BJ (cell line): ENCODE results near the gene ARID5B. TPM values are rescaled to one million over a fixed set of nuclear protein-coding genes. Genes with fewer than 3 reads are reported as not detected.

Experiments used
- CTCF ChIA-PET: fragments of 350-600 bp; formaldehyde crosslinking; extraction: SDS; loops from one replicate; lab custom pipeline; 2021; ENCODE audit warnings: antibody characterized with exemption, inconsistent platforms; lab: Yijun Ruan, JAX
- POLR2A ChIA-PET: fragments of 300-600 bp; sonication (Branson Sonifier 250); formaldehyde crosslinking; extraction: SDS; loops from one replicate; lab custom pipeline; 2021; ENCODE audit warnings: antibody characterized with exemption; lab: Charles Lee
- DNase-seq: peaks from one replicate; pipeline ENCODE4 v3.0.0-alpha.2; 2011; ENCODE audit warnings: low read depth
- H3K27me3 ChIP-seq: 2 replicates; pipeline ENCODE4 v1.6.0; 2011; ENCODE audit warnings: low read length; ENCODE audit not compliant: control insufficient read depth, insufficient read depth
- H3K36me3 ChIP-seq: 2 replicates; pipeline ENCODE4 v1.5.1; 2011; ENCODE audit warnings: low read length; ENCODE audit not compliant: control insufficient read depth, insufficient read depth
- H3K4me3 ChIP-seq: 2 replicates; pipeline ENCODE4 v1.5.1; 2011; ENCODE audit warnings: low read depth, mild to moderate bottlenecking, control low read depth, low read length
- CTCF ChIP-seq: IDR thresholded peaks from 2 replicates; pipeline ENCODE4 v1.5.1; 2011; ENCODE audit warnings: low read depth, mild to moderate bottlenecking, control low read depth, inconsistent platforms, low read length, moderate library complexity; ENCODE audit not compliant: insufficient read depth
- polyA plus RNA-seq: library from polyadenylated mRNA; depleted of rRNA; stranded (reverse); fragments of >200 nt; gene quantifications from 2 replicates; pipeline ENCODE4 v1.2.3, GENCODE V29; 2011

Gene ARID5B
- polyA plus RNA-seq, 1 experiment = 73.8 TPM

- no peak for DNase-seq
- TF ChIP-seq CTCF = no peak
- no peaks in the 10 kb centered on the region for H3K27me3 ChIP-seq
- CTCF ChIA-PET = no interaction called here
- POLR2A ChIA-PET = no interaction called here
- peaks cover 3% of the 10 kb centered on the region for H3K36me3 ChIP-seq
- H3K4me3 ChIP-seq = no peak overlapping the region
These were observed 105.6 kb downstream of the ARID5B start for GRCh38 chr10:62007145-62007544.

DNA sequence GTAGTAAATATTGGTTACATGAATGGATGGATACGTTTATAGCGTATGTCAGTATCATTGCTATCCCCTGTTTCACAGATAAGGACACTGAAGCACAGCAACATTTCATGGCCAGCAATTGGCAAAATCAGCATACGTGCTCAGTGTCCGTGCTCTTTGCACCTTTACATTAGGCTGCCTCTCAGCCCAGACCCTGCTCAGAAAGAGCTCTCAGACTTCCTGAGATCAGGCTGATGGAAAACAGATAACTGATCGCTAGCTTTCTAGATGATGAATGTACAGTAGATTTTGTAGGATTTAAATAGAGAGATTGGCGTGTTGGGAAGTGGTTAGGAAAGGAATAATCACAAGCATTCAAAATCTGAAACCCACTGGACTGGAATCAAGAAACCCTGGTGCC, 106.7 kb downstream of the ARID5B start:
- no peak for TF ChIP-seq CTCF
- peaks cover 3% of the 10 kb centered on the region for H3K36me3 ChIP-seq
- ChIA-PET POLR2A (no interaction called here), CTCF (no interaction called here)
- no peaks in the 10 kb centered on the region for H3K27me3 ChIP-seq
- no peak overlapping the region for H3K4me3 ChIP-seq
- DNase-seq = no peak

GRCh38 chr10:62008946-62009345, 107.4 kb downstream of the ARID5B start:
- Histone ChIP-seq H3K36me3 (peaks cover 3% of the 10 kb centered on the region), H3K27me3 (no peaks in the 10 kb centered on the region), H3K4me3 (no peak overlapping the region)
- TF ChIP-seq CTCF = no peak
- DNase-seq = no peak
- ChIA-PET CTCF (no interaction called here), POLR2A (no interaction called here)

DNA sequence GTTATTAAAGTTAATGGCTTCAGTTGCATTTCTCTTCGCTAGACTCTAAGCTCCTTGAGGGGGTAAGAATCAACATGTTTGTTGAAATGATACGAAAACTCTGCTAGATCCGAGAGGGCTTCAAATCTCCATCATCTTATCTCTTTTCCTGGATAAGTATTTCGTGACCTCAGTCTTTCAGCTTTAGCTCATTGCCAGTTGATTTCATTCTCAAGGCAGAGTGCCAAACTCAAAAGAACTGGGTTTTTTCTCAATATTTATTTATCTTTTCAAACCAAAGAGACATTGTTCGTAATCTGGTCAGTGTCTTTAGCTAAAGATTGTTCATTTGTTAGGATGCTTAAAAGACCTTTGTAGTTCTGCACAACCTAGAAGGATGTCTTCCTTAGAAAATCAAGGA, 108.9 kb downstream of the ARID5B start:
- no peaks in the 10 kb centered on the region for H3K27me3 ChIP-seq
- peaks cover 3% of the 10 kb centered on the region for H3K36me3 ChIP-seq
- ChIA-PET CTCF (no interaction called here), POLR2A (interaction anchor here (0.6 kb wide), 1 partner anchor 67 kb away, joined by 3 read pairs; no protein-coding TSS in a partner anchor)
- no peak for DNase-seq
- H3K4me3 ChIP-seq = no peak overlapping the region
- no peak for TF ChIP-seq CTCF

- ChIA-PET CTCF (interaction anchor here (0.6 to 1.2 kb wide), 3 partner anchors 10 to 114 kb away, joined by 3 to 4 read pairs (median 3); no protein-coding TSS in a partner anchor), POLR2A (no interaction called here)
- no peak overlapping the region for H3K4me3 ChIP-seq
- no peak for DNase-seq
- H3K36me3 ChIP-seq = peaks cover 5% of the 10 kb centered on the region
- no peaks in the 10 kb centered on the region for H3K27me3 ChIP-seq
- no peak for TF ChIP-seq CTCF
These were observed 110.1 kb downstream of the ARID5B start for GRCh38 chr10:62011558-62011957.
